C4-2B (cell line): ENCODE measurements around the gene TRPM1.

ENCODE experiments used
- H3K27ac ChIP-seq: fragments of 450-650 bp; 2 replicates; pipeline ENCODE4 v1.5.1; 2017
- ZFX ChIP-seq: fragments of 450-650 bp; IDR thresholded peaks from 2 replicates; pipeline ENCODE4 v1.6.1; 2017
- TF ChIP-seq, protein P1 (sequence below): fragments of 450-650 bp; conservative IDR thresholded peaks from 2 replicates; pipeline ENCODE4 v1.5.1; 2017; ENCODE audit warnings: mild to moderate bottlenecking

The TRPM1 gene

DNA sequence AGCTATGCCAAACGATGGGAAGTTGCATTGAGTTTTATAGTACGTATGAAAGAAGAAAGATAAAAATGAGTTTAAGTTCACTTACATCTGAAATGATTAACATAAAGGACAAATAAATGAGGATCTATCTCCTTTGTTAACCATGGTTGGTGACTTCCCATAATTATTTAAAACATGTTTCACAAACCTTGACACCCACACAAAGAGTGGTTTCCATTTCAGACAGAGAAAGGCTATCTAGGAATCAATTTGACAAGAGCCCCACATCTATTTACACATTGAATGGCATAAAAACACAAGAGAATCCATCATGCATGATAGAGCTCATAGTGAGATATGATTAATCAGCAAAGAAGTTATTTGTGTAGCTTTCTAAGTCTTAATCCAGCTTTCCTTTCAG lies 95.9 kb downstream of the TRPM1 start:
- no peak overlapping the region for H3K27ac ChIP-seq
- TF ChIP-seq, protein P1, sequence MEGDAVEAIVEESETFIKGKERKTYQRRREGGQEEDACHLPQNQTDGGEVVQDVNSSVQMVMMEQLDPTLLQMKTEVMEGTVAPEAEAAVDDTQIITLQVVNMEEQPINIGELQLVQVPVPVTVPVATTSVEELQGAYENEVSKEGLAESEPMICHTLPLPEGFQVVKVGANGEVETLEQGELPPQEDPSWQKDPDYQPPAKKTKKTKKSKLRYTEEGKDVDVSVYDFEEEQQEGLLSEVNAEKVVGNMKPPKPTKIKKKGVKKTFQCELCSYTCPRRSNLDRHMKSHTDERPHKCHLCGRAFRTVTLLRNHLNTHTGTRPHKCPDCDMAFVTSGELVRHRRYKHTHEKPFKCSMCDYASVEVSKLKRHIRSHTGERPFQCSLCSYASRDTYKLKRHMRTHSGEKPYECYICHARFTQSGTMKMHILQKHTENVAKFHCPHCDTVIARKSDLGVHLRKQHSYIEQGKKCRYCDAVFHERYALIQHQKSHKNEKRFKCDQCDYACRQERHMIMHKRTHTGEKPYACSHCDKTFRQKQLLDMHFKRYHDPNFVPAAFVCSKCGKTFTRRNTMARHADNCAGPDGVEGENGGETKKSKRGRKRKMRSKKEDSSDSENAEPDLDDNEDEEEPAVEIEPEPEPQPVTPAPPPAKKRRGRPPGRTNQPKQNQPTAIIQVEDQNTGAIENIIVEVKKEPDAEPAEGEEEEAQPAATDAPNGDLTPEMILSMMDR, result no peak
- no peak for TF ChIP-seq ZFX

DNA sequence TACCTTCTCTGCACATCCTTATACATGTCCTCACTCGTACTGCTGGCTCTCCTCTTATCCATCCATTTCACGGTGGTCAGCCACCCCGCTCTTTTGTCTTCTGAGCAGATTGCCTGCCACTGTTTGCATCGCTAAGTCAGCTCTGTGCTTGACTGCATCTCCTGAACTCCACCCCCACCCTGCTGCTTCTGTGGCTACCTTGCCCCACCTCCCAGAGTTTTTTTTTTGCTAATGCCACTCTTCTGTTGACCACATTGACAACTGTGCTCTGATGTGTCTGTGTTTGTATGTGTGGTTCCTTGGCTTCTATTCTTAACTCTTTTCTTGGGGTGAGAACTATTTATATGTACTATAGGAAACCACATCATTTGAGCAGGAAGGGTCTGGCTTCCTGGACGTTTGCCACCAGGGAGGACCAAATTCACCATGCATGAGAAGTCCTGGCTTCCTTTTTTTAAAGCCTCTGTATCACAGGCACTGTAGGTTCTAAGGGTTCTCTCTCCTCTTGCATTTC lies 97.2 kb downstream of the TRPM1 start:
- no peak overlapping the region for H3K27ac ChIP-seq
- TF ChIP-seq ZFX, result no peak
- TF ChIP-seq, protein P1, result no peak

DNA sequence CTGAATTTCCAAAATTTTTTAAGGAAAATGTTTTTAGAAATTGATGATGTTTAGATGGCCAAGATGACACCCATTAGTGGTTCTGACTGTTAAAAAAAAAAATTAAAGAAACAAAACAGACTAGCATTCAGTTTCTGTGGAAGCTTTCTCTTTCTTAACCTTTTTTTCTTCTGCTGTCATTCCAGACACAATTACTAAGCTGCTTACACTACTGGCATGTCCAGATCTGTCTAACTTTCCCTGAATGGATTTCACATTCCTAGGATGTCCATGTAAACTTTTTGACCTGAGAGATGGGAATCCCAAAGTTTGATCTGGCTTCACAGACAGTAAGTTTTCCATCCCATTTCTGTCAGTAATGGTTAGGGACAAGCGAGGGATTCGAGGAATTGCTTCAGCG lies 99.8 kb downstream of the TRPM1 start:
- H3K27ac ChIP-seq, result no peak overlapping the region
- TF ChIP-seq, protein P1, result no peak

- H3K27ac ChIP-seq, result no peak overlapping the region
- no peak for TF ChIP-seq ZFX
- TF ChIP-seq, protein P1, result no peak
Observed at GRCh38 chr15:30999729-31000128, 101.8 kb downstream of the TRPM1 start.

GRCh38 chr15:30997270-30997669 lies 104.3 kb downstream of the TRPM1 start:
- no peak overlapping the region for H3K27ac ChIP-seq
- TF ChIP-seq, protein P1, result no peak
- no peak for TF ChIP-seq ZFX

- no peak for TF ChIP-seq ZFX
- TF ChIP-seq, protein P1, result no peak
- H3K27ac ChIP-seq, result peak overlapping the region; percentile 84
Observed at GRCh38 chr15:30992249-30992864, 109.2 kb downstream of the TRPM1 start.

DNA sequence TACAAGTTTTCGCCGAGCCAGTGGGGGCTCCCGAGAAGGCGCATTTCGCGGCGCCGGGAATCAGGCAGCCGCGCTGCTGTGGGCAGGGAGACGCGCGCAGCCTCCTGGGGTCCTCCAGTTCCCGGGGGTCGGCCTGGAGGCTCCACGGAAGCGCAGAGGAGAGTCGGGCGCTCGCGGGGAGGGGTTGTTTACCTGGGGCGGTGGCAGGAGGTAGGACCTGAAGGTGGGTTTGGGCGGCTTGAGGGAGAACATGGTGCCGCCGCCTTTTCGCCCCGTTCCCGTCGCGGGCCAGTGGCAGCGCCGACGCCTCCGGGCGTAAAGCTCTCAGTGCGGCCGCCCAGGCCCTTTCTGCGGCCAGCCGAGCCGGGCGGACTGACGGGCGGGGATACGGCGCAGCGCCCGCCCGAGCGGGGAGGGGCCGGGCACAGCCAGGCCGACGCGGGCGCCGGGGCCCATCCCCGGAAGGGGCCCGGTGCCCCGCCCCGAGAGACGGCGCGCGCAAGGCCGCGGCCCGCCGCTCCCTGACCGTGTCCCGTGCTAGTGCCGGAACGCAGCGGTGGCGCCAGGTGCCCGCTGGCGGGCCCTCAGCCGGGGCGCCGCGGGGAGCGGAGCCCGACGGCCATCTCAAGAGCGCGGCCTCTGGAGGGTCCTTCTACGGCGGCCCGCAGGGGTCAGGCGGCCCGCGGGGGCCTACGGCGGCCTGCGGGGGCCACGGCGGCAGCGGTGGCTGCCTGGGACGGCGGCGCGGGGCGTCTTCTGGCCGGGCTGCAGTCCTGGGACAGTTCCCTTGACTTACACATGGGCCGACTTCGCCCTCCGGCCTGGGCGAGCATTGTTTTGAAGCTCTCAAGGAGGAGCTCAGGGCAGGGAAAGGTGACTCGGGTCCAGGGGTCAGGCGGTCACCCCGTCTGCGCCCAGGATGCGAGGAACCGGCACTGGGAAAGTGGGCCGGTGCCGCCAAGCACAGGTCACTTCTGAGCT lies 110.0 kb downstream of the TRPM1 start, which contains the start of gene MTMR10:
TSS of gene MTMR10 (minus strand) at position 374 of the 981 bp plus-strand sequence. CDS start at position 252, 122 bp downstream.
- TF ChIP-seq, protein P1, result no peak
- TF ChIP-seq ZFX, result peak; percentile 98
- peak within 1 kb of the TSS; percentile 84 for H3K27ac ChIP-seq
